Fibroblast of skin of left biceps (primary cell): Measurements from ENCODE around the gene ANAPC5.

Source experiments
- DNase-seq, 2 experiments: peaks; one replicate each; pipeline ENCODE4 v3.0.0-alpha.2; 2013; ENCODE audit warnings: low read depth in 2 of 2

ANAPC5 gene

DNA sequence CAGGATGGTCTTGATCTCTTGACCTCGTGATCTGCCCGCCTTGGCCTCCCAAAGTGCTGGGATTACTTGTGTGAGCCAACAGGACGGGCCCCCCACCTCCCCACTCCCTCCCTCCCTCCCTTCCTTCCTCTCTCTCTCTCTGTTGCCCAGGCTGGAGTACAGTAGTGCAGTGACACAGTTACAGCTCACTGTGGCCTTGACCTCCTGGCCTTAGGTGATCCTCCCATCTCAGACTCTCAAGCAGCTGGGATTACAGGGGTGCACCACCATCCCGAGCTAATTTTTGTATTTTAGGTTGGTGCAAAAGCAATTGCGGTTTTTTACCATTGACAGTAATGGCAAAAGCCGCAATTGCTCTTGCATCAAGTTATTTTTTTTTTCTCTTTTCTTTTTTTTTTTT is 19.2 kb upstream of the ANAPC5 start:
- no peak for DNase-seq

DNA sequence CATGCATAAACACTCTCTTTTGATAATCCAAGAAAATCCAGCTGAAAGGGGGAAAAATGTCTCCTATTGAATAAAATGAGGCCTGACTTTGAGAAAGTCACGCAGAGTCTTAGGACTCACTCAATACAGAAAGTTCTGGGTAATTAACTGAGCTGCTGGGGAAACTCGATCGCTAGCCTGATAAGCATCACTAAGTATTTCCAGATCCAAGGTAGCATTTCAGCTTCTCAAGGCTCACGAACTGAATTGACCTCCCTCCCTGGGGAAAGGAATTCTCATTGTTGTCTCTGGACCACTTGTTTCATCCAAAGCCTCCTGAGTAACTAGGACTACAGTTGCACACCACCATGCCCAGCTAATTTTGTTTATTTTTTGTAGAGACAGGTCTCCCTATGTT is 13.8 kb upstream of the ANAPC5 start:
- DNase-seq: no peak

- DNase-seq: no peak
Measured at GRCh38 chr12:121365416-121366062, 13.3 kb upstream of the ANAPC5 start.

GRCh38 chr12:121364683-121365121 is 12.5 kb upstream of the ANAPC5 start:
- no peak for DNase-seq

DNA sequence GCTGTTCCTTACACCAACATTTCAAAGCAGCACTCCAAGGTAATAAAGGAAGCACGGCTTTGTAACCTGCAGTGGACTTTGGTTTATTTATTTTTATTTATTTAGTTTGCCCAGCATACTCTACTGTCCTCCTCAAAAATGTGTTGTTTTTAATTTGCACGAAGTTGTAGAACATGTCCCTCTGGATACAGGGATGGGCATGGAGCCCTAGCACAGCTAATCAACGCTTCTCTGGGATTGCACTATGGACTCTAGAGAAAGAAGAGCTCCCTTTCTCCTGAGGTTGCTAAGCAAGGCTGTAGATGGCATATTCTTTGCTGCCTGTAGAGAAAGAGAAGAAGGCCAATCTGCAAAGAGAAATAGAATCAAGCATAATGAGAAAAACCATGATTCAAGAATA is 5.9 kb upstream of the ANAPC5 start:
- no peak for DNase-seq

DNA sequence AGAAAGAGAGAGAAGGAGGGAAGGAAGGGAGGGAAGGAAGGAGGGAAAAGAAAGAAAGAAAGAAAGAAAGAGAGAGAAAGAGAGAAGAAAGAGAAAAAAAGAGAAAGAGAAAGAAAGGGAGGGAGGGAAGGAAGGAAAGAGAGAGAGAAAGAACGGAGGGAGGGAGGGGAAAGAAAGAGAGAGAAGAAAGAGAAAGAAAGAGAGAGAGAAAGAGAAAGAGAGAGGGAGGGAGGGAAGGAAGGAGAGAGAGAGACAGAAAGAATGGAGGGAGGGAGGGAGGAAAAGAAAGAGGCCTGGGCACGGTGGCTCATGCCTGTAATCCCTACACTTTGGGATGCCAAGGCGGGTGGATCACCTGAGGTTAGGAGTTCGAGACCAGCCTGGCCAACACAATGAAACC is 5.1 kb upstream of the ANAPC5 start:
- no peak for DNase-seq

DNA sequence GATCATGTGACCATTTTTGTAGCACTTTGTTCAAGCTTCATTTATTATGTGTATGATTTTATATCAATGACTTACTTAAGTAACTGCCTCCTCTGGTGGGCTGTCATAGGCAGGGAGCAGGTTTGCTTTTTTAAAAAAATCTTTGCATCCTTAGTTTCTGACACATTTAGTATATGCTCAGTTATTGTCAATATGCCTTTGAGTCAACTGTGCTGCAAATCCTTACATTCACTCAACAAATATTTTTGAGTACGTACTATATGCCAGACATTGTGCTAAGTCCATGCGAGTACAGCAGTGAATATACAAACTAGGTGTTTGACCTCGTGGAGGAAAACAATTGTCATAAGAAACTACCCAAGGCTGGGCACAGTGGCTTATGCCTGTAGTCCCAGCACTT is 4.4 kb upstream of the ANAPC5 start:
- DNase-seq: no peak

DNA sequence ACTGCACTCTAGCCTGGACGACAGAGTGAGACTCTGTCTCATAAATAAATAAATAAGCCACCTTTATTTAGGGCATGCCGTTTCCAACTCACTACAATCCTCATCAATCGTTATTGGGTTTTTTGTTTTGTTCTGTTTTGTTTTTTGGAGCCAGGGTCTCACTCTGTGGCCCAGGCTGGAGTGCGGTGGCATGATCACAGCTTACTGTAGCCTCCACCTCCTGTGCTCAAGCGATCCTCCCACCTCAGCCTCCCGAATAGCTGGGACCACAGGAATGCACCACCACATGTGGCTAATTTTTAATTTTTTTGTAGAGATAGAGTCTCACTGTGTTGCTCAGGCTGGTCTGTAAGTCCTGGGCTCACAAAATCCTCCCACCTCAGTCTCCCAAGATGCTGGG is 3.6 kb upstream of the ANAPC5 start:
- DNase-seq: no peak

GRCh38 chr12:121352682-121353018 is 439 bp upstream of the ANAPC5 start:
- no peak for DNase-seq

DNA sequence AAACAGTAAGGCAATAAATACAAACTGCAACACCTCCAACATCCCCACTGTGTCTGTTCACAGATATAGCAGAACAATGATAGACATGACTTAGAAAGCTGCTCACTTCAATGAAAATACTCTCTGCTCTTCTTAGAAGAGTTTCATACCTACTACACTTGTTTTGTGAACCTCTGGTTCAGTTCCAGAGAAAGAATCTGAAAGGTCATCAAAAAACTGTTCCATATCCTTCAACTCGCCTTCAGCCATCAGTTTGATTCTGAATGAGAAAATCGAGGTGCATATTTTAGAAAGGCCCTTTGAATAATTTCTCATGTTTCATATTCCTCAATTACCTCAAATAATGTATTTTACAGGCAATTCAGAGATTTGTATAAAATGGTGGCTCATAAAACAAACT is 5.5 kb downstream of the ANAPC5 start:
- no peak for DNase-seq

- DNase-seq: no peak
Measured at GRCh38 chr12:121345151-121345815, 6.9 kb downstream of the ANAPC5 start.

DNA sequence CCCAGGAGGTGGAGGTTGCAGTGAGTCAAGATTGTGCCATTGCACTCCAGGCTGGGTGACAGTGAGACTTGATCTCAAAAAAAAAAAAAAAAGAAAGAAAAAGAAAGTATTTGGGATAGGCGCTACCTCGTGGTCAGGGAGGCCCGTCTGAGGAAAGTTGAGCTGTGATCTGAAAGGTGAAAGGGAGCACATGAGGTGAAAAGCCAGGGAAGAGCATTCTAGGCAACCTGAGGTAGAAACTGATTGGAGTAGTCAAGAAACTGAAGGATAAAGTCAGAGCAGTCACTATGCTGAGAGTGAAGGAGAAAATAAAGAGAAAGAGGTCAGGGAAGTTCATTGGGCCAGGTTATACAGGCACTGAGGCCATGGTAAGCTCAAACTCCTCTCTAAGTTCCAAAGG is 7.7 kb downstream of the ANAPC5 start:
- DNase-seq: no peak

DNA sequence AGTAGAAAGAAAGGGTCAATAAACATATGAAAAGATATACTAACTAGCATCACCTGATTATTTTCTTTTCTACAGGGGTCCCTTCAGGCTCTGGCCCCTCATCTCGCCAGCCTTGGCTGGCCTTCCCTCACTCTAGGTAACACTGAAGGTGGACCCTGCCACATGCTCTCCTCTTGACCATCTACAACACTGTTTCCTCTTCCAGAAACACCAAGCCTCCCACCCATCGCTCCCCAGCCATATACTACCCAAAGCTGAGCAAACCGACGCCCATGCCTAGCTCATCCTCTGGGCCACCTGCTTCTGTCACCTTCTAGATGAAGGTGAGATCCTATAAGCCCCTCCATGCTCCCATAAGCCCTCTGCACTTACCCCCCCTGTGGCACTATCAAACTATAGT is 14.8 kb downstream of the ANAPC5 start:
- no peak for DNase-seq

- DNase-seq: peak; percentile 18 to 33
Measured at GRCh38 chr12:121334513-121335343, 17.5 kb downstream of the ANAPC5 start.

- DNase-seq: no peak
Measured at GRCh38 chr12:121333747-121334146, 18.5 kb downstream of the ANAPC5 start.

DNA sequence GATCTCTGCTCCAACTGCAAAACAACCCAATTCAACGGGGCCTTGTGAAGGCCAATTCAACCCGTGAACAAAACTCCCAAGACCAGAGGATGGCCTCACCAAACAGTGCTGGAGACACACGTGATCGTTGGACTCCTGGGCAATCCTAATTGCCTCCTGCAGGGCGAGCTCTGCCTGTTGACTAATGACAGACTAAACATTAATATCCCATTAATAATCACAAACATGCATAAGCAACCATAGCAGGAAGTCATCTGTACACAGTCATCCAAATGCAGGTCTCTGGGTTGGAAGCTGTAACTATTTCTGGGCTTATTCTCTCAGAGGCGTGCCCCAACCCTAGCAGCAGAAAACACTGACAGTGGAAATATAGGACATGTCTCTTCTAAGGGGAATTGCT is 21.0 kb downstream of the ANAPC5 start:
- no peak for DNase-seq

- no peak for DNase-seq
Measured at GRCh38 chr12:121330692-121331091, 21.5 kb downstream of the ANAPC5 start.

DNA sequence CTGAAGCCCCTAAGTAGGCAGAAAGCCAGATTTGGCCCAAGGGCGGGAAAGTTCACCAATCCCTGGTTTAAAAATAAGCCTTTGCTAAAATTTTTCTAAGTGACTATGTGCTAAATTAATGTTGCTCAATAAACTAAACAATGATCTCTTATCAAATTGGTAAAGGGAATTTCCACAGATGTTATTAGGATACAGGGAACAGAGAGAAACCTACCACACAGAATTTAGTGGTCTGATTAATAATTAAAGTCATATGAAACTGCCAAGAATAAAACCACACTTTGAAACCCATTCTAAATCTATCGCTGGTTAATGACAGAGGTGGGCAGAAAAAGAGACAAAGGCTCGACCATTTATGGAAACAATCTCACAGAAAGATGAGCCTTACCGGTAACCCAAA is 22.0 kb downstream of the ANAPC5 start:
- DNase-seq: no peak

DNA sequence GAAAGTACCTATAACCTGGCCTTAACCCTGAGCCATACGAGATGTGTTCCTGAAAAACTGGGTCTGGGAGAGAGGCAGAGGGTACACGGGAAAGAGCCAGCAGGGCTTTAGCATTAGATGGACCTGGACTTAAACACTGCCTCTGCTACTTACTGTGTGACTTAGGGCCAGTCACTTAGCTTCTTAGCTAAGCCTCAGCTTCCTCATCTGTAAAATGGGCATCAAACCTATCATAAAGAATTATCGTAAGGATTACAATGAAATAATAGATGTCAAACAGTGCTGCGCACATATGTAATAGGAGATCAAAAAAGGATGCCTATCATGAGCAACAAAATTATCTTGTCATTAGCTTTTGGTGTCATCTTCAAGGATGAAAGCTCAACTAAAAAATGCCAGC is 23.6 kb downstream of the ANAPC5 start:
- no peak for DNase-seq

- DNase-seq: no peak
Measured at GRCh38 chr12:121326996-121327674, 25.1 kb downstream of the ANAPC5 start.

DNA sequence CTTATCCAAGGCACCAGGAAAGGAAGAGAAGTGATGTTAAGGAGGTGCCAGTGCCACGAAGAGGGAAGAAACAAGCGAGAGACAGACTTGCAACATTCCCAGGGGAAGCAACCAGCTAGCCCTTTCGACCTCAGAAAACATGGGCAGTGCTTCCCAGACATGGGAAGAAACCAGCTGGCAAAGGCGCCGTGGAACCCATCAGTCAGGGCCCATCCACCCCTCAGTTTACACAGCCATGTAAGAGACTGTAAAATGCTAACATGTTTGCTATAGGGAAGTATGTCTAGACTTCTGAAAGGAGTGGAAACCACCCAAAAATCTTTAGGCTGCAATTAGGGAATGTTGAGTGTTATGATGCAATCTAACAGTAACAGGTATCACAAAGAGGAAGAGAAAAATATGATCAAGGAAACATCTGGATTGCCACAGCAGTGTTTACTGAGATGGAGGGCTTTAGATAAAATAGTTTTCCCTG is 26.3 kb downstream of the ANAPC5 start:
- DNase-seq: peak; percentile 1 to 6

DNA sequence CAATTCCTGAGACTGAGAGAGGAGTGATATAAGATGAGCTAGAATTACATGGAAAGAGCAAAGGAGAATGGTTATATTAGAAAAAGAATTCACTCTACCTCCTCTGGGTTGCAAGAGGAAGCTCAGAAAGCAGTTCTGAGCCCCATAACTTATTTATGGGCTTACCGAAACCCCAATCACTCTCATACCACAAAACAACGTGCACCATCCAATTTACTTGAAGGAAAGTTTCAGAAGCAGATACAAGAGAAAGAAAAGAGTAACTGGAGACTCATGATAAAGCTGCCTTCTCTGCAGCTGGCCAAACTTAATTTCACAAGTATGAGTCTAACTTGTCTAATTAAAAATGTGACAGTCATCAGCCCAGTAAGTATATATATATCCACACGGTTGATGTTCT is 28.3 kb downstream of the ANAPC5 start:
- DNase-seq: no peak
